HG02840 (cell line): ENCODE results near the gene TPRA1.
"Not testable (repeated sequence)": the region's sequence is repeated elsewhere in the genome, so short reads cannot be mapped to it uniquely, and the experiment has no call there.

ENCODE experiments used
- ATAC-seq: cut with Tn5 transposase; IDR thresholded peaks from one replicate; pipeline ENCODE4 v1.9.1; 2021; ENCODE audit warnings: mild to moderate bottlenecking, moderate library complexity, moderate number of reproducible peaks; ENCODE audit not compliant: unreplicated experiment, low FRiP score

TPRA1 gene

GRCh38 chr3:127616836-127617605 lies 26.5 kb upstream of the TPRA1 start:
- no peak for ATAC-seq

DNA sequence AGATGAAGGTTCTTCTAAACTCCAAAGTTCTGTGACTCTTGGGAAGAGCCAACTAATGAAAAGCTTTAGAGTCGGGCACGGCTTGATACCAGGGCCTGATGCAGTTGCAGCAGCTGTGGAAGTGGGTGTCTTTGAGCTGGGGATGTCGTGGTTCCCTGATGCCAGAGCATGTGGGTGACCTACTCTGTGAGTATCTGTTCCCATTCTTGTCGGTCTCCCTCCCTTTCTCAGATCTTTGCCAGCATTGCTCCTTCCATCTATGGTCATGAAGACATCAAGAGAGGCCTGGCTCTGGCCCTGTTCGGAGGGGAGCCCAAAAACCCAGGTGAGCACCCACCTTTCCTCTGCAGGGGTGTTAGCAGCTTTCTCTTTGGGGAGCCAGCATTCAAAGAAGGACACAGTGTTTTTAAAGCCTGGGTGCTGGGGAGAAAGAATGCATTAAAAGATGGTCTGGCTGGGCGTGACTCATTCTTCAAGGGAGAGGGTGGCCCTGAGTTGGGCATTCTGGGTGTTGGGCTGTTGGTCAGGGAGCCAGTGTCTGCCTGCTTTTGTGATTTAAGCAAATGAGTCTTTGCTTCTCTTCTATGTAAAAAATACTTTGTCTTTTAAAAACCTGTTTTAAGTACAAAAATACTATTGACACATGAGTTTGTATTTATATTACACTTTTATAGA lies 25.2 kb upstream of the TPRA1 start:
- ATAC-seq: no peak

DNA sequence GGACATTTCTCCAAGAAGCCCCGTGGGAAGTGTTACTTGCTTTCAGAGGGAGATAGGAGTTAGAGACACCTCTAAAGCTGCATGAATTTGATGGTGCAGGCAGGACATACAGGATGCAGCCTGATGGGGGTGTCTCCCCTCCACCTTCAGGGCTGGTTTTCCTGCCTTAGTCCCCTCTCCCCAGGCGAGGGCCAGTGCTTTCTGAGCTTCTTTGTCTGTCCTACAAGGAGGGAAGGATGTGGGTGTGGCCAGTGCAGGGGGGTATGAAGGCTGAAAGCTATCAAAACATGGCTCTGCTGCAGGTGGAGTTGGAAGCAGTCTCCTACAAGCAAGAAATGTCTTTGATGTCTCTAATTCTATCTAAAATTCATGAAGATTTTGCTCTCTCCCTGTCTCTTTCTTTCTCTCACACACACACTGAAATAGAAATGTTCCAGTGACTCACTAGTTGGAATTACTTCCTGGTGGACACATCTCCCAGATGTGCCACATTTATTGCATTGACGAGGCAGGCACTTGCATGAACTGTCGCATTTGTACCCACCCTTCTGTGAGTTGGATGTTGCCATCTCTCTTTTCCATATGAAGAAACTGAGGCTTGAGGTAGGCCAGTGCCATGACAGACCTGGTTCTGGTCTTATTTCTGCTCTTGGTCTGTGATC lies 24.5 kb upstream of the TPRA1 start:
- no peak for ATAC-seq

DNA sequence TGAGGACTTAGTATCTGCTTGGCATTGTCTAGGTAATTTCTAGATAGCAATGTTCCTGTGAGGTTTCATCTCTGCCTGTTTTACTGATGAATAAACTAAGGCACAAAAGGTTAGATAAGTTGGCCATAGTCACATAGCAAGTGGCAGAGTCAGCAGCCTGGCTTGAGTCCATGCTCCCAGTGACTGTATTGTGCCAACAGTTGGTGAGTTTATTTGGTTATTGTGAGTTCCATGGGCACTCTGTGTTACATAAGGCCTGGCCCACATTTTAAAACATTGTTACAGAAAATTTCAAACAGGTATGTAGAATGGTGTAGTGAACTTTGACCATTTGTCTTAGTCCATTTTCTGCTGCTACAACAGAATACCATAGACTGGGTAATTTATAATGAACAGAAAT lies 22.9 kb upstream of the TPRA1 start:
- ATAC-seq: no peak

- no peak for ATAC-seq
These were observed 22.4 kb upstream of the TPRA1 start for GRCh38 chr3:127612966-127613365.

DNA sequence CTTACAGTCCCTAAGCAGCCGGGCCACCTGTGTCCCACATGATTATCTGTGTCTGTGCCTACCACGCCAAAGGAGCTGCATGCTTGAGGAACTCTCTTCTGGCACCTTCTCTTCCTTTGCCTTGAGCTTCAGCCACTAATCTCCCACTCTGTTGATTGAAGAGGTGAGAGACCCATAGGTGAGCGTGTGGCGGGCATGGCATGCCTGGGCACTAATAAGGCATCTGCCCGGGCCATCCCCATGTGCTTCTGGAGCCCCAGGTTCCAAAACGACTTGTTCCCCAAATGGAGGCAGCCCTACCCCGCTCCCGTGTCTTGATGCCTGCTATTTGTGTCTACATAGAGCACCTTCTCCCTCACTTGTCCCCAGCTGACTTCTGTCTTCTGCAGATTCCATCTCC lies 20.7 kb upstream of the TPRA1 start:
- no peak for ATAC-seq

DNA sequence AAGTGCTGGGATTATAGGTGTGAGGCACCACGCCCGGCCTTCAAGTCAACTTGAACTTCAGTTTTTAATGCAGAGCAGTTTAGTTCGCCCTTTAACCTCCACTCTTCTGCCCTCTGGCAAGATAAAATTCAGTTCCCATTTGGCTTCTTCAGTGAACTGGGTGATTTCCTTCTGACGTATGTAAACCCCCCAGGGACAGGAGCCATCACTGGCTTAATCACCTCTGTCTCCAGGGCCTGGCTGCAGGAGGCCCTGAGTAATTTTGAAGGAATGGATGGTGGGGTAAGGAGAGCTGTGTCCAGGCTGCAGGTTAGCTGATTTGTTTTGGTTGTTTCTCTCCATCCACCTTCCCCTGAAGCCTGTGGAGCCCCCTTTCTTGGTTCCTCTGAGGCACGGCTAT lies 19.6 kb upstream of the TPRA1 start:
- no peak for ATAC-seq

DNA sequence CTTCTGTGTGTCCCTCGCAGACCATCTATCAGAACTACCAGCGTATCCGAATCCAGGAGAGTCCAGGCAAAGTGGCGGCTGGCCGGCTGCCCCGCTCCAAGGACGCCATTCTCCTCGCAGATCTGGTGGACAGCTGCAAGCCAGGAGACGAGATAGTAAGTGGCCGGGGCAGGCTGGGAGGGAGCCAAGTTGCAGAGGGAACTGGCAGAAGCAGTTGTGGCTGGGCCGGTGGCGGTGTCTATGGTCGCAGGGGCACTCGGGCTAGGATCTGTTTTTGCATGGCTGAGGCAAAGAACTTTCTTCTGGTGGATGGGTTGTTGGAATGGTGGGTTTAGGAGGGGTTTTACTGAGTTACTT lies 17.8 kb upstream of the TPRA1 start:
- ATAC-seq: no peak

- no peak for ATAC-seq
These were observed 17.3 kb upstream of the TPRA1 start for GRCh38 chr3:127607675-127608361.

DNA sequence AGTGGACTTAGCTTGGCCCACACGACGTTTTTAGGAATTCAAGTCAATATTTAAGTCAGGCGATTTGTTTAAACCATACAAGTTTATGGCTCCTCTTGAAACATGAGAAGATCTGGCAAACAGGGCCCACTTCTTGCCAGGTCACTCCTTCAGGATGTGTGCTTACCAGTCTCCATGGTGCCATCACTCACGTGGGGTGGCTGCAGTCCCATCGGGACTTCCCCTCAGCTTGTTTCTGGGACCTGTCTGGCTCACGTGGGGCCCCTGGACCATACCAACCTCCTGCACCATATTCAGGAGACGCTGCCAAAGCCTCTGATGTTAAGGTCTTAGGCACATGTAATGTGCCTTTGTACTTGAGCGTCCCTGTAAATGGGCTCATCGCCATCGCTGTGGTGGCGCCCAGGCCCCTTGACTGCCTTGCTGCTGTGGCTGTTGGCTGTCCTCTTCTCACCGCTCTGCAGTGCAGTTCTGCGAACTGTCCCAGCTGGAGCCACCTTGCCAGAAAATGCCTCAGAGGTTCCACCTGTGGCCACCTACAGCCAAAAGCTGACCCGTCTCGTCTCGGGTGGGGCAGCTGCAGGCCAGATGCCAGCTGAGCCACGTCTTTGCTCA lies 16.6 kb upstream of the TPRA1 start:
- ATAC-seq: no peak

DNA sequence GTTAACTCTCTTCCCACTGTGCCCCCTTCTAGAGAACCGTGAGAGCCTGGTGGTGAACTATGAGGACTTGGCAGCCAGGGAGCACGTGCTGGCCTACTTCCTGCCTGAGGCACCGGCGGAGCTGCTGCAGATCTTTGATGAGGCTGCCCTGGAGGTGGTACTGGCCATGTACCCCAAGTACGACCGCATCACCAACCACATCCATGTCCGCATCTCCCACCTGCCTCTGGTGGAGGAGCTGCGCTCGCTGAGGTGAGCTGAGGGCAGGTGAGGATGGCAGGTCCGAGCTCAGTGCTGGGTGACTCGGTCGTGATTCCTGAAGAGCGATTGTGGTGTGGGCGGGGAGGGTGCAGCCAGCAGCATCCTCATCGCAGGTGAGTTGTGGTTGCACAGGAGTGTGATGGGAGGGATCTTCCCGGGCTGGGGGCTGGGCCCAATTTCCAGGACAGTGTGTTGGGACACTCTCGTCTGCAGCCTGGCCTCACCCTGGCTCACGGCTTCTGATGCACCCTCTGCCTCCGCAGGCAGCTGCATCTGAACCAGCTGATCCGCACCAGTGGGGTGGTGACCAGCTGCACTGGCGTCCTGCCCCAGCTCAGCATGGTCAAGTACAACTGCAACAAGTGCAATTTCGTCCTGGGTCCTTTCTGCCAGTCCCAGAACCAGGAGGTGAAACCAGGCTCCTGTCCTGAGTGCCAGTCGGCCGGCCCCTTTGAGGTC lies 15.7 kb upstream of the TPRA1 start:
- no peak for ATAC-seq

GRCh38 chr3:127605547-127605946 lies 15.0 kb upstream of the TPRA1 start:
- not testable (repeated sequence) for ATAC-seq

- ATAC-seq: no peak
These were observed 14.1 kb upstream of the TPRA1 start for GRCh38 chr3:127604546-127605165.

DNA sequence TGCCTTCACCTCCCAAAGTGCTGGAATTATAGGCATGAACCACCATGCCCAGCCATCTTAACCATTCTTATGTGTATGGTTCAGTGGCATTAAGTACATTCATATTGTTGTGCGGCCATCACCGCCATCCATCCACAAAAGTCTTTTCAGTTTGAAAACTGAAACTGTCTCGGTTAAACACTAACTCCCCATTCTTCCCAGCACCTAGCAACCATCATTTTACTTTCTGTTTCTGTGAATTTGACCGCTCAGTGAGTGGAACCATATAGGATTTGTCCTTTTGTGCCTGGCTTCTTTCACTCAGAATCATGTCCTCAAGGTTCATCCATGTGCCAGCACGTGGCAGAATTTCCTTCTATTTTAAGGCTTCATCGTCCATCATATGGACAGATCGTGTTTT lies 13.5 kb upstream of the TPRA1 start:
- ATAC-seq: peak; percentile 52

GRCh38 chr3:127600749-127601456 lies 10.4 kb upstream of the TPRA1 start:
- no peak for ATAC-seq

DNA sequence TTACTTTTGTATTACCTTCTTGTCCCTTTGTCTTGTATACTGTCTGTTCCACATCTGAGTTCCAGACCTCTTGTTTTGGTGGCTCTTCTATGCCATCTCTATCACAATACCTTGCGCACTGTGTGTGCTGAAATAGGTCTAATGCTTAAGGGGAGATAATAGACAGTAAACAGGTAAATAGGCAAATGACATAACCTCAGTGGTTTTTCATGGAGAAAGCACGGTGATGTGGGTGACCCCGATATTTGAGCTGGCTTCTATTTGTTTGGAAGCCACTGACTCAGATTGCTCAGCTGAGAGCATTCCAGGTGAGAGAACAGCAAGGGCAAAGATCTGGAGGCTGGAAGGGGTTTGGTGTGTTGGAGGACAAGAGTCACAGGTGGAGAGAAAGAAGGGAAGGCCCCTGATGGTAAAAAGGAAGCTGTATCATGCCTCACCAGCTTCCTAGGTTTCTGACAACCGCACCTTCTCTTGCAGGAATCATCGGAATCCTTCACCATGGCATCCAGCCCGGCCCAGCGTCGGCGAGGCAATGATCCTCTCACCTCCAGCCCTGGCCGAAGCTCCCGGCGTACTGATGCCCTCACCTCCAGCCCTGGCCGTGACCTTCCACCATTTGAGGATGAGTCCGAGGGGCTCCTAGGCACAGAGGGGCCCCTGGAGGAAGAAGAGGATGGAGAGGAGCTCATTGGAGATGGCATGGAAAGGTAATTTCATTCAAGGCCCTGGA lies 8.5 kb upstream of the TPRA1 start:
- ATAC-seq: no peak

DNA sequence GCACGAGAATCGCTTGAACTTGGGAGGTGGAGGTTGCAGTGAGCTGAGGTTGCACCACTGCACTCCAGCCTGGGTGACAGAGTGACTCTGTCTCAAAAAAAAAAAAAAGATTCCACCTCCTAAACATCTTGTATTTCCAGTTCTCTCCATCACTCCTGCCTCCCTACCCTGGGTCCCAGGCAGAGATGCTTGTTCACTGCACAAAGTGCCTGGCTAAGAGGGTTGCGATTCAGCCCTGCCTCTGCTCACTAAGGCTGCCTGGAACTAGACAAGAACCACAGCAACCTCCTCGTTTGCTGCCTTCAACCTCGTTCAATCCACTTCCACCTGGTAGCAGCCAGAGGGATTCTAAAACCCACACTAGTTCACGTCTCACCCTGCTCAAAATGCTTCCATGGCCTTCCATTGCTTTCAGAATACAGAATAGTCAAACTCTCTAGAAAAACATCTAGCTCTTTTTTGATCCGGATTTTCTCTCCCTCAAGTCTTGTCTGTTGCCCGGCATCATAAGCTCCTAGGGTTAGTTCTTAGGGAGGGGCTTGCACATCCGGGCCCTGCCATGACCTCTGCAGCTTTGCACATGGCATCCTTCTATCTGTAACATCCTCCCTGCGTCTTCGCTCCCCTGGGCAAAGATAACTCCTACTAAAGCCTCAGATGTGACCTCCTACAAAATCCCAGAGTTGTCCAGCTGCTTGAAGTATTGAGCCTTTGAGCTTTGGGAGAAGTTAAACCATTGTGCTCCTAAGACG lies 6.7 kb upstream of the TPRA1 start:
- no peak for ATAC-seq

DNA sequence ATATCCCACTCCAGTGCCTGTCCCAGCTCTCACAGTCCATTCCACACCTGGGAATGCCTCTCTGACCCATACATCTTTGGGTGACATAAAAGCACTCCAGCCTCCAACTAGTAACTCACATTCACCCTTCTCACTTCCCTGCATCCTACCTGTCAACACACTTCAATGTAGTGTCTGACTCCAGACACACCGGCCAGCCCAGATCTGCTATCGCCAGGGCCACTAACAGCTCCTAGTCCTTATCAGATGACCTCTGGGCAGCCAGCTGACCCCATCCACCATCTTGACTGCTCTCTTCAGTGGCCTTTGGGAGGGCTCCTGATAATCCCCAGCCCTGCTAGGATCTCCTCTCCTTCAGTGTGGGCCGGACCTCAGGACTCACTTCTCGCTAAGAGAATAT lies 4.8 kb upstream of the TPRA1 start:
- ATAC-seq: no peak
